ENCODE measurements around the gene ESCO1.
"Not testable (repeated sequence)": the region's sequence is repeated elsewhere in the genome, so short reads cannot be mapped to it uniquely, and the experiment has no call there.

- TF ChIP-seq EZH2 (IDR thresholded peaks at IDR 0.05; ENCODE audit: borderline replicate concordance); CTCF (IDR thresholded peaks at IDR 0.05; ENCODE audit: poor library complexity); EZH2phosphoT487 (IDR thresholded peaks at IDR 0.05; ENCODE audit: low read depth, severe bottlenecking, unreplicated experiment): not testable (repeated sequence)
Measured at GRCh38 chr18:21640375-21640774, 39.9 kb upstream of the ESCO1 start.
